Lower leg skin (tissue), 3 donors: ENCODE measurements around the gene CDC14A.
"Not testable (repeated sequence)": the region's sequence is repeated elsewhere in the genome, so short reads cannot be mapped to it uniquely, and the experiment has no call there.

Experiments used
- POLR2A ChIP-seq, 2 donors: fragments of 450-650 bp; IDR thresholded peaks; one replicate each; pipeline ENCODE4 v1.6.1; 2016 to 2017; ENCODE audit warnings: antibody characterized with exemption in 2 of 2, mild to moderate bottlenecking in 1 of 2, moderate library complexity in 1 of 2
- TF ChIP-seq, protein P1 (sequence below), 3 donors: fragments of 450-650 bp; IDR thresholded peaks; one replicate each; pipeline ENCODE4 v1.5.1; 2016; ENCODE audit warnings: antibody characterized with exemption in 3 of 3, mild to moderate bottlenecking in 3 of 3, moderate library complexity in 2 of 3

DNA sequence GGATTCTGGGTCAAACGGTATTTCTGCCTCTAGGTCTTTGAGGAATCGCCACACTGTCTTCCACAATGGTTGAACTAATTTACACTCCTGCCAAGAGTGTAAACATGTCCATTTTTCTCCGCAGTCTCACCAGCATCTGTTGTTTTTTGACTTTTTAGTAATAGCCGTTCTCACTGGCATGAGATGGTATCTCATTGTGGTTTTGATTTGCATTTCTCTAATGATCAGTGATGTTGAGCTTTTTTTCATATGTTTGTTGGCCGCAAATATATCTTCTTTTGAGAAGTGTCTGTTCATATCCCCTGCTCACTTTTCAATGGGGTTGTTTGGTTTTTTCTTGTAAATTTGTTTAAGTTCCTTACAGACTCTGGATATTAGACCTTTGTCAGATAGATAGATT is 53.6 kb downstream of the CDC14A start:
- TF ChIP-seq, protein P1, sequence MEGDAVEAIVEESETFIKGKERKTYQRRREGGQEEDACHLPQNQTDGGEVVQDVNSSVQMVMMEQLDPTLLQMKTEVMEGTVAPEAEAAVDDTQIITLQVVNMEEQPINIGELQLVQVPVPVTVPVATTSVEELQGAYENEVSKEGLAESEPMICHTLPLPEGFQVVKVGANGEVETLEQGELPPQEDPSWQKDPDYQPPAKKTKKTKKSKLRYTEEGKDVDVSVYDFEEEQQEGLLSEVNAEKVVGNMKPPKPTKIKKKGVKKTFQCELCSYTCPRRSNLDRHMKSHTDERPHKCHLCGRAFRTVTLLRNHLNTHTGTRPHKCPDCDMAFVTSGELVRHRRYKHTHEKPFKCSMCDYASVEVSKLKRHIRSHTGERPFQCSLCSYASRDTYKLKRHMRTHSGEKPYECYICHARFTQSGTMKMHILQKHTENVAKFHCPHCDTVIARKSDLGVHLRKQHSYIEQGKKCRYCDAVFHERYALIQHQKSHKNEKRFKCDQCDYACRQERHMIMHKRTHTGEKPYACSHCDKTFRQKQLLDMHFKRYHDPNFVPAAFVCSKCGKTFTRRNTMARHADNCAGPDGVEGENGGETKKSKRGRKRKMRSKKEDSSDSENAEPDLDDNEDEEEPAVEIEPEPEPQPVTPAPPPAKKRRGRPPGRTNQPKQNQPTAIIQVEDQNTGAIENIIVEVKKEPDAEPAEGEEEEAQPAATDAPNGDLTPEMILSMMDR (IDR thresholded peaks at IDR 0.05): not testable (repeated sequence)
- not testable (repeated sequence) for TF ChIP-seq POLR2A (IDR thresholded peaks at IDR 0.05)
